HG03060 (cell line): ENCODE results near the gene SEMA5B.

Source experiments
- ATAC-seq: cut with Tn5 transposase; IDR thresholded peaks from one replicate; pipeline ENCODE4 v1.9.1; 2021; ENCODE audit warnings: low read depth, moderate number of reproducible peaks; ENCODE audit not compliant: unreplicated experiment

SEMA5B gene

GRCh38 chr3:122978569-122978968 is 49.0 kb downstream of the SEMA5B start:
- ATAC-seq, result no peak

- ATAC-seq, result no peak
Observed at GRCh38 chr3:122977746-122978466, 49.7 kb downstream of the SEMA5B start.

- no peak for ATAC-seq
Observed at GRCh38 chr3:122975924-122976293, 51.7 kb downstream of the SEMA5B start.

GRCh38 chr3:122975163-122975923 is 52.2 kb downstream of the SEMA5B start:
- no peak for ATAC-seq

GRCh38 chr3:122974764-122975162 is 52.8 kb downstream of the SEMA5B start:
- ATAC-seq, result no peak

GRCh38 chr3:122973893-122974615 is 53.5 kb downstream of the SEMA5B start:
- no peak for ATAC-seq

- no peak for ATAC-seq
Observed at GRCh38 chr3:122972141-122972540, 55.4 kb downstream of the SEMA5B start.

- no peak for ATAC-seq
Observed at GRCh38 chr3:122969585-122970469, 57.7 kb downstream of the SEMA5B start.

GRCh38 chr3:122967765-122968164 is 59.8 kb downstream of the SEMA5B start:
- no peak for ATAC-seq

- no peak for ATAC-seq
Observed at GRCh38 chr3:122967356-122967755, 60.2 kb downstream of the SEMA5B start.

GRCh38 chr3:122966045-122966444 is 61.5 kb downstream of the SEMA5B start:
- ATAC-seq, result no peak

- ATAC-seq, result no peak
Observed at GRCh38 chr3:122964811-122965210, 62.8 kb downstream of the SEMA5B start.

- ATAC-seq, result no peak
Observed at GRCh38 chr3:122962149-122962548, 65.4 kb downstream of the SEMA5B start.

- no peak for ATAC-seq
Observed at GRCh38 chr3:122961146-122961545, 66.4 kb downstream of the SEMA5B start.

- ATAC-seq, result no peak
Observed at GRCh38 chr3:122960652-122961051, 66.9 kb downstream of the SEMA5B start.

GRCh38 chr3:122959339-122959738 is 68.2 kb downstream of the SEMA5B start:
- no peak for ATAC-seq

- no peak for ATAC-seq
Observed at GRCh38 chr3:122957707-122958689, 69.6 kb downstream of the SEMA5B start.

GRCh38 chr3:122956693-122957455 is 70.7 kb downstream of the SEMA5B start:
- ATAC-seq, result no peak
